Activated T-helper 1 cell treated with Interleukin-2 at 50 U/mL for 16 hours (primary cell): ENCODE measurements around the gene ZNF655.
"Not testable (repeated sequence)": the region's sequence is repeated elsewhere in the genome, so short reads cannot be mapped to it uniquely, and the experiment has no call there.

Experiments used
- DNase-seq: peaks from one replicate; pipeline ENCODE4 v3.0.0-alpha.2; 2020; ENCODE audit warnings: low read depth

The ZNF655 gene

GRCh38 chr7:99558306-99559174 is at the start of gene ZNF655:
TSS of gene ZNF655 (plus strand) at chr7:99558642. CDS start at chr7:99560560, 1,918 bp downstream.
- peak; percentile 88 for DNase-seq

- DNase-seq, result no peak
Measured at GRCh38 chr7:99514050-99514449, 44.4 kb upstream of the ZNF655 start.

DNA sequence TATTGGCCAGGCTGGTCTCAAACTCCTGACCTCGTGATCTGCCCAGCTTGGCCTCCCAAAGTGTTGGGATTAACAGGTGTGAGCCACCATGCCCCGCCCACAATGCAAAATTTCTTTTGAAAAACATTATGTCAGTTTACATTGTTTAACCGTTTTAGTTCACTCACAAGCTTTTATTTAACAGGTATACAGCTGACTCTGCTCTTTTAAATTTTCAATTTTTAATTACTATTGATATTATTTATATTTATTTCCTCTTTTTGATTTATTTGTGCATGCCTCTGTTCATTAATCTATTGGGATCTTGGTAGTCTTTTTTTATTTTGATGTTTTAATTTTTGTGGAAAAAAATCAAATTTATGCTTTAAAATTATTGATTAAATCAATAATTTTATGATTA is 37.0 kb upstream of the ZNF655 start:
- no peak for DNase-seq

- peak; percentile 1 for DNase-seq
Measured at GRCh38 chr7:99525713-99526440, 32.6 kb upstream of the ZNF655 start.

GRCh38 chr7:99531354-99531765 is 27.1 kb upstream of the ZNF655 start:
- no peak for DNase-seq

DNA sequence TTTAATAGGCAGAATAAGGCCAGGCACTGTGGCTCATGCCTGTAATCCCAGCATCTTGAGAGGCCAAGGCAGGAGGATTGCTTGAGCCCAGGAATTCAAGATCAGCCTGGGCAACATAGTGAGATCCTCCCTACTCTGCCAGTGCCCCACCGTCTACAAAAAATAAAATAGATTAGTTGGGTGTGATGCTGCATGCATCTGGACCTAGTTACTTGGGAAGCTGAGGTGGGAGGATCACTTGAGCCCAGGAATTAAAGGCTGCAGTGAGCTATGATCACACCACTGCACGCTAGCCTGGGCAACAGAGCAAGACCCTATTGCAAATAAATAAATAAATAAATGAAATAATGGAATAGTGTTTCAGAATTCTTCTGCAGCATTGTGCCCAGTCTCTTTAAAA is 22.8 kb upstream of the ZNF655 start:
- DNase-seq, result no peak

- DNase-seq, result no peak
Measured at GRCh38 chr7:99539213-99539811, 19.1 kb upstream of the ZNF655 start.

GRCh38 chr7:99540542-99540941 is 17.9 kb upstream of the ZNF655 start:
- no peak for DNase-seq

DNA sequence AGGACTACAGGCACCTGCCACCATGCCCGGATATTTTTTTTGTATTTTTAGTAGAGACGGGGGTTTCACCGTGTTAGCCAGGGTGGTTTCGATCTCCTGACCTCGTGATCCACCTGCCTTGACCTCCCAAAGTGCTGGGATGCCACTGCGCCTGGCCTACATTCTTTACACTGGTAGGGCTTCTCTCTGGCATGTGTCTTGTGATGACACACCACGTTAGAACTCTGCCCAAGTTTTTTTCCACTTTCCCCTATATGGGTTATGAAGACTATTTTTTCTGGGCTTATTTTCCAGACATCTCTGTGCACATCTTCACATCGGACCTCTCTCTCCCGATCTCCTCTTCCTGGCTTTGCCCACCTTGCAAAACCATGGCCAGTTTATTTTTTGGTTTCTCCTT is 17.2 kb upstream of the ZNF655 start:
- DNase-seq, result no peak

GRCh38 chr7:99543081-99543671 is 15.3 kb upstream of the ZNF655 start:
- no peak for DNase-seq

DNA sequence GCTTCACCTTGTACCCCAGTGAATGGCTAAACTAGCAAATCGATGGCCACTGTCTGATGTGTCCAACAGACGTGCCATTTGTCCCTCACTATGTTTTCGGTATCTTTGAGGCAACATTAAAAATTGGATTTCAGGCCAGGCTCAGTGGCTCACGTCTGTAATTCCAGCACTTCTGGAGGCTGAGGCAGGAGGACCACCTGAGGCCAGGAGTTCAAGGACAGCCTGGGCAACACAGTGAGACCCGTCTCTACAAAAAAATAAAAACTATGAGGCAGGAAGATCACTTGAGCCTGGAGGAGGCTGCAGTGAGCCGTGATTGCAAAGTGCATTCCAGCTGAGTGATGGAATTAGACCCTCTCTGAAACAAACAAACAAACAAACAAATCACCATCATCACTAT is 14.5 kb upstream of the ZNF655 start:
- no peak for DNase-seq

- DNase-seq, result not testable (repeated sequence)
Measured at GRCh38 chr7:99545308-99545707, 13.1 kb upstream of the ZNF655 start.

- DNase-seq, result not testable (repeated sequence)
Measured at GRCh38 chr7:99549545-99549944, 8.9 kb upstream of the ZNF655 start.

GRCh38 chr7:99551334-99551733 is 7.1 kb upstream of the ZNF655 start:
- no peak for DNase-seq

DNA sequence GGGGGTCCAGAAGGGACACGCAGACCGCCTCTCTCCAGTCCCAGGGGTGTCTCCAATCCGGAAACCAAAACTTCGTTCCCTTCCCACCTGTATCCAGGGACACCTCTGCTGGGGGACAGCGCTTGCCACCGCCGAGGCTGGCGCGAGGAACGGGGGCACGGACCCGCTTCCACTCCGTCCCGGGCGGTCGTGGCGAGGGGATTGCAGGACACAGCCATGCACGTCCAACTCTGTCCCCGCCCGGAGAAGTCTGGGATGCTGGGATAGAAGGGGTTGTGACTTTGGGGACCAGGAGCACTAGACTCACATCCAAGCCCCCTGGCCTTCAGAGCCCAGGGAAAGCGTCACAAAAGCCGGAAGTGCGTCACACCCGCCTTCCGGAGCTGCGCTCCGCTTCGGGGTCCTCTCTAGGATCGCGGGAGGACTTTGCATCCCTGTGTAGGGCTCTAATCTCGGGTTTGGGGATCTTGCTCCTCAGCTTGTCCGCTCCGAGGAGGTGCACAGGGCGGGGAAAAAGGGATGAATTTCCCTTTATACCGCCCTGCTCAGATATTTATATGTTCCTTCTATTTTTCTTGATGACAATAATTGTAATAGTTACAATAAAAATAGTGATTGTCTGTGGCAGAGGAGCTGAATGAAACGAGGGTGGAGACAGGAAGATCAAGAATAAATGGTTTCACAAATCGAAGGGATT is 6.5 kb upstream of the ZNF655 start, which contains the start of gene FAM200A:
Gene FAM200A (minus strand): TSS at position 348 of the 697 bp plus-strand sequence. CDS start 3,707 bp downstream, outside the sequence.
- peak; percentile 75 for DNase-seq

- no peak for DNase-seq
Measured at GRCh38 chr7:99553039-99553438, 5.4 kb upstream of the ZNF655 start.

DNA sequence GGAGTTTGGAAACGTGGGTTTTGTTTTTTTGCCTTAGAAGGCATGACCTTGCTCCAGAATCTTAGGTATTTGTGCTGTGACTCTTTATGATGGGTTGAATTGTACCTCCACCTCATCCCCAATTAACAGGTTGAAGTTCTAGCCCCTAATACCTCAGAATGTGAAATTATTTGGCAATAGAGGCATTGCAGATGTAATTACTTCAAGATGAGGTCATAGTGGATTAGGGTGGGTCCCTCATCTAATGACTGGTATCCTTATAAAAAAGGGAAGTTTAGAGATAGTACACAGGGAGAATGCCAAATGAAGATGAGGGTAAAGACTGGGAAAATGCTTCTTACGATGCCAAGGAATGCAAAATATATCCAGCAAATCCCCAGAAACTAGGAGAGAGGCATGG is 3.5 kb upstream of the ZNF655 start:
- DNase-seq, result no peak

DNA sequence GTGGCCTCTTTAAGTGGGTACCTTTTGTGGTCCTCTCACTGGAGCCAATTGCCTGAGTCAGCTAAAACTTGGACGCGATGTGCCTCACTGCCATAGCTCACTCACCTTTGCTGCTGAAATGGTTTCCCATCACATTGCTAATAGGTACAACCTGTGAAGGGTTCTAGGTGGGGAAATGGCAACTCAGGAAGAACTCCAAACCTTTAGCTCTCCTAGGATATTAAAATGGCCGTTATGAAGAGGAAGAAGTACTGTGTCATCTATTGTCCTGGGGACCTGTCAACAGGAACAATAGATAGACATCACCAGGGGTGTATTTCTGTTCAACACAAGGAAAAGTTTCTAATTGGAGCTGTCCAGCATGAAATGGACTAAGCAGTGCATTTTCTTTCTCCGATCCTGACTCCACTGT is 1.2 kb upstream of the ZNF655 start:
- no peak for DNase-seq

DNA sequence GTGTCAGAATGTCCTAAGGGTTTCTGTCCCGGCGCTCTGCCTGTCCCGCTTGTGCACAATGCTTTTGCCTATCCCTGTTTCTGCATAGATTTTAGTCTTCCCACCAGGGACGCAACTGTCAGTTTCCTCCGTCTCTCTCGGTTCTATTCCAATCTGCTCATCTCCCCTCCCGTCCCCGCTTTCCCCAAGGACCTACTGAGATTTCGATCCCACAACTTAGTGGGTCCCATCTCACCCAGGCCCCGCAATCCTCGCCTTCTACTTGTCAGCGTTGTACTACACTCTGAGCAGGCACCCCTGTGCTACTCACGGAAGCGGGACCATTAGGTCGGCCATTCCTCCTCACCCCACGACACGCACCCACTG is 519 bp upstream of the ZNF655 start:
- DNase-seq, result no peak

- DNase-seq, result no peak
Measured at GRCh38 chr7:99559175-99559915, 903 bp downstream of the ZNF655 start.
